ENCODE data around the gene LIMD2.
A peak's percentile ranks its signal among the peaks of the same experiment; 100 is the strongest.
"Not testable (repeated sequence)": the region's sequence is repeated elsewhere in the genome, so short reads cannot be mapped to it uniquely, and the experiment has no call there.

The LIMD2 gene

GRCh38 chr17:63699638-63700527 is at the start of gene LIMD2:
LIMD2 (minus strand) TSS chr17:63700125; CDS start chr17:63699298, 827 bp downstream.
- peak; percentile 87 for DNase-seq

- peak; percentile 100 for DNase-seq
Measured at GRCh38 chr17:63741408-63742173, 41.7 kb upstream of the LIMD2 start, which contains the start of gene STRADA. STRADA (minus strand) TSS chr17:63741799; CDS start chr17:63728369, 13,430 bp downstream.

- no peak for DNase-seq
Measured at GRCh38 chr17:63741143-63741407, 41.1 kb upstream of the LIMD2 start.

- DNase-seq: no peak
Measured at GRCh38 chr17:63740464-63741142, 40.7 kb upstream of the LIMD2 start.

GRCh38 chr17:63735691-63736090 is 35.8 kb upstream of the LIMD2 start:
- DNase-seq: no peak

- DNase-seq: no peak
Measured at GRCh38 chr17:63722403-63722802, 22.5 kb upstream of the LIMD2 start.

GRCh38 chr17:63720194-63720593 is 20.3 kb upstream of the LIMD2 start:
- not testable (repeated sequence) for DNase-seq

- no peak for DNase-seq
Measured at GRCh38 chr17:63718988-63719387, 19.1 kb upstream of the LIMD2 start.

GRCh38 chr17:63716426-63716825 is 16.5 kb upstream of the LIMD2 start:
- DNase-seq: no peak

- DNase-seq: no peak
Measured at GRCh38 chr17:63714550-63715277, 14.8 kb upstream of the LIMD2 start.

GRCh38 chr17:63709110-63709509 is 9.2 kb upstream of the LIMD2 start:
- no peak for DNase-seq

GRCh38 chr17:63707151-63707550 is 7.2 kb upstream of the LIMD2 start:
- no peak for DNase-seq

- DNase-seq: no peak
Measured at GRCh38 chr17:63706336-63707082, 6.6 kb upstream of the LIMD2 start.

- no peak for DNase-seq
Measured at GRCh38 chr17:63705657-63706056, 5.7 kb upstream of the LIMD2 start.

- no peak for DNase-seq
Measured at GRCh38 chr17:63704836-63705235, 4.9 kb upstream of the LIMD2 start.

GRCh38 chr17:63704259-63704576 is 4.3 kb upstream of the LIMD2 start:
- no peak for DNase-seq

GRCh38 chr17:63703556-63704258 is 3.8 kb upstream of the LIMD2 start:
- DNase-seq: no peak

- DNase-seq: no peak
Measured at GRCh38 chr17:63703029-63703428, 3.1 kb upstream of the LIMD2 start.

GRCh38 chr17:63702721-63703015 is 2.7 kb upstream of the LIMD2 start:
- no peak for DNase-seq

- DNase-seq: peak; percentile 85
Measured at GRCh38 chr17:63701868-63702720, 2.2 kb upstream of the LIMD2 start.

- DNase-seq: no peak
Measured at GRCh38 chr17:63701456-63701820, 1.5 kb upstream of the LIMD2 start.
